AG20443 (cell line): ENCODE results near the gene CTAGE15.
"Not testable (repeated sequence)": the region's sequence is repeated elsewhere in the genome, so short reads cannot be mapped to it uniquely, and the experiment has no call there.

ENCODE experiments used
- DNase-seq: peaks from one replicate; pipeline ENCODE4 v3.0.0; 2012; ENCODE audit warnings: low spot score, mixed read lengths

The CTAGE15 gene

GRCh38 chr7:143622130-143622529 is 50.5 kb downstream of the CTAGE15 start:
- DNase-seq, result not testable (repeated sequence)
